ENCODE measurements around the gene CCDC57.

- TF ChIP-seq CTCF (conservative IDR thresholded peaks at IDR 0.05; ENCODE audit: low read depth, low read length) (no peak), EZH2 (IDR thresholded peaks at IDR 0.05; ENCODE audit: low read length, unreplicated experiment) (no peak), EZH2phosphoT487 (IDR thresholded peaks at IDR 0.05; ENCODE audit: borderline replicate concordance, low read length) (no peak)
Observed at GRCh38 chr17:82076785-82077591, 135.7 kb downstream of the CCDC57 start.
